Measurements from ENCODE around the gene COL15A1.

DNA sequence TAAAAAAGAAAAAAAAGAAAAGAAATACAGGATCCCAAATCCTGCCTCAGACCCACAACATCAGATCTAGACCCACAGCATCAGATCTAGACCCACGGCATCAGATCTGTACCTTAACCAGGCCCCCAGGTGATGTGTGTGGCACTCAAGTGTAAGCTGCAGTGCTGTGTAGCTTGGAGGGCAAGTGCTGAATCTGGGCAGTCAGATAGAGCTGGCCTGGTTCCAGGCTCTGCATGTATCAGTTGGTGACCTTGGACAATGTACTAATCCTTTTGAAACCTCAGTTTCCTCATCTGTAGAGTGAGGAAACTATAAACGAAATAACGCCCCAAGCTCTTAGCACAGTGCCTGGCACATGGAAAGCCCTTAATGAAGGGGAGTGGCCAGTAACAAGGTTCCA, 16.7 kb downstream of the COL15A1 start:
- TF ChIP-seq, protein P1, sequence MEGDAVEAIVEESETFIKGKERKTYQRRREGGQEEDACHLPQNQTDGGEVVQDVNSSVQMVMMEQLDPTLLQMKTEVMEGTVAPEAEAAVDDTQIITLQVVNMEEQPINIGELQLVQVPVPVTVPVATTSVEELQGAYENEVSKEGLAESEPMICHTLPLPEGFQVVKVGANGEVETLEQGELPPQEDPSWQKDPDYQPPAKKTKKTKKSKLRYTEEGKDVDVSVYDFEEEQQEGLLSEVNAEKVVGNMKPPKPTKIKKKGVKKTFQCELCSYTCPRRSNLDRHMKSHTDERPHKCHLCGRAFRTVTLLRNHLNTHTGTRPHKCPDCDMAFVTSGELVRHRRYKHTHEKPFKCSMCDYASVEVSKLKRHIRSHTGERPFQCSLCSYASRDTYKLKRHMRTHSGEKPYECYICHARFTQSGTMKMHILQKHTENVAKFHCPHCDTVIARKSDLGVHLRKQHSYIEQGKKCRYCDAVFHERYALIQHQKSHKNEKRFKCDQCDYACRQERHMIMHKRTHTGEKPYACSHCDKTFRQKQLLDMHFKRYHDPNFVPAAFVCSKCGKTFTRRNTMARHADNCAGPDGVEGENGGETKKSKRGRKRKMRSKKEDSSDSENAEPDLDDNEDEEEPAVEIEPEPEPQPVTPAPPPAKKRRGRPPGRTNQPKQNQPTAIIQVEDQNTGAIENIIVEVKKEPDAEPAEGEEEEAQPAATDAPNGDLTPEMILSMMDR (IDR thresholded peaks at IDR 0.05; ENCODE audit: low read depth, low read length), result no peak
- TF ChIP-seq POLR2A (IDR thresholded peaks at IDR 0.05; ENCODE audit: extremely low read depth, insufficient read length), result no peak
- TF ChIP-seq, protein P2, sequence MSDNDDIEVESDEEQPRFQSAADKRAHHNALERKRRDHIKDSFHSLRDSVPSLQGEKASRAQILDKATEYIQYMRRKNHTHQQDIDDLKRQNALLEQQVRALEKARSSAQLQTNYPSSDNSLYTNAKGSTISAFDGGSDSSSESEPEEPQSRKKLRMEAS (IDR thresholded peaks at IDR 0.05; ENCODE audit: low read depth, low read length), result no peak
